A549 (cell line): ENCODE results near the gene GALNT3. TPM values are rescaled to one million over a fixed set of nuclear protein-coding genes. Genes with fewer than 3 reads are reported as not detected.

Experiments used
- ATAC-seq, 2 experiments: fragments of 200-7000 bp in 1 of 2; fragments of >200 bp in 1 of 2; cut with Nextera tagmentation in 1 of 2; cut with Tn5 transposase in 1 of 2; 3 replicates each; pipeline versions ENCODE4 v1.8.0 to v1.9.1; 2018 to 2020; ENCODE audit warnings: mild to moderate bottlenecking in 1 of 2, moderate library complexity in 1 of 2
- CTCF ChIA-PET: fragments of 300-600 bp; sonication (Branson Sonifier 250); formaldehyde crosslinking; extraction: SDS; loops from one replicate; lab custom pipeline; 2021; ENCODE audit warnings: antibody characterized with exemption, inconsistent platforms; lab: Yijun Ruan, JAX
- POLR2A ChIA-PET: fragments of 350-600 bp; formaldehyde crosslinking; extraction: SDS; loops from one replicate; lab custom pipeline; 2021; ENCODE audit warnings: antibody characterized with exemption, inconsistent platforms; lab: Yijun Ruan, JAX
- DNase-seq, 2 experiments: peaks; one replicate each; pipeline versions ENCODE4 v3.0.0 to v3.0.0-alpha.2; 2011 to 2016; ENCODE audit warnings: low read depth in 1 of 2, low spot score in 1 of 2
- FAIRE-seq: peaks from 2 replicates; lab custom pipeline; 2011; peaks lifted over from hg19 to GRCh38; lab: Jason Lieb, UNC
- H3K27ac ChIP-seq, 2 experiments: fragments of >200 bp; sonication (Bioruptor Twin); formaldehyde crosslinking; 3 replicates each; pipeline ENCODE4 v1.5.1; 2016 to 2017
- H3K4me1 ChIP-seq: fragments of >200 bp; sonication (Bioruptor Twin); formaldehyde crosslinking; 3 replicates; pipeline ENCODE4 v1.6.1; 2016
- H3K4me2 ChIP-seq: fragments of >200 bp; sonication (Bioruptor Twin); formaldehyde crosslinking; 3 replicates; pipeline ENCODE4 v1.6.1; 2016
- H3K4me3 ChIP-seq: fragments of >200 bp; sonication (Bioruptor Twin); formaldehyde crosslinking; 3 replicates; pipeline ENCODE4 v1.5.1; 2016
- H3K9me3 ChIP-seq: fragments of >200 bp; sonication (Bioruptor Twin); formaldehyde crosslinking; 3 replicates; pipeline ENCODE4 v1.6.1; 2016
- BHLHE40 ChIP-seq: IDR thresholded peaks from 2 replicates; pipeline ENCODE4 v1.6.1; 2012; ENCODE audit warnings: low read depth, low read length, inconsistent platforms
- CBX8 ChIP-seq: fragments of 200-600 bp; sonication (generic); IDR thresholded peaks from 2 replicates; pipeline ENCODE4 v1.6.1; 2016
- CEBPB ChIP-seq, 2 experiments: fragments of >200 bp in 1 of 2; sonication (Bioruptor Twin) in 1 of 2; formaldehyde crosslinking in 1 of 2; IDR thresholded peaks; 2 replicates each; pipeline ENCODE4 v1.6.1; 2012 to 2016
- CHD2 ChIP-seq: fragments of 150-350 bp; IDR thresholded peaks from 2 replicates; pipeline ENCODE4 v1.6.1; 2014; ENCODE audit warnings: low read length; ENCODE audit not compliant: partially characterized antibody
- CHD4 ChIP-seq: fragments of 200-600 bp; sonication (generic); IDR thresholded peaks from 2 replicates; pipeline ENCODE4 v1.6.1; 2016; ENCODE audit warnings: antibody characterized with exemption, mild to moderate bottlenecking, borderline replicate concordance
- CTCF ChIP-seq: fragments of >200 bp; sonication (Bioruptor Twin); formaldehyde crosslinking; IDR thresholded peaks from 3 replicates; pipeline ENCODE4 v1.5.1; 2016
- EP300 ChIP-seq, 2 experiments: fragments of >200 bp; sonication (Bioruptor Twin); formaldehyde crosslinking; IDR thresholded peaks; 2 replicates in 1 of 2; 3 replicates in 1 of 2; pipeline ENCODE4 v1.6.1; 2016 to 2017
- ESRRA ChIP-seq: fragments of 150-350 bp; IDR thresholded peaks from 2 replicates; pipeline ENCODE4 v1.6.1; 2014; ENCODE audit warnings: mild to moderate bottlenecking, low read length, borderline replicate concordance
- FOXS1 ChIP-seq: fragments of 250-450 bp; sonication (Bioruptor Pico); IDR thresholded peaks from 2 replicates; pipeline ENCODE4 v1.5.0; 2020; ENCODE audit warnings: mild to moderate bottlenecking, moderate library complexity
- HEYL ChIP-seq: fragments of 250-450 bp; sonication (Bioruptor Pico); IDR thresholded peaks from 2 replicates; pipeline ENCODE4 v1.8.0; 2021; ENCODE audit warnings: mild to moderate bottlenecking, moderate library complexity
- HOXA7 ChIP-seq: fragments of 250-450 bp; sonication (Bioruptor Pico); IDR thresholded peaks from 2 replicates; pipeline ENCODE4 v1.5.0; 2020; ENCODE audit warnings: mild to moderate bottlenecking, moderate library complexity
- JUNB ChIP-seq: fragments of >200 bp; sonication (Bioruptor Twin); formaldehyde crosslinking; IDR thresholded peaks from 2 replicates; pipeline ENCODE4 v1.6.1; 2016
- KDM1A ChIP-seq: fragments of 200-600 bp; sonication (generic); IDR thresholded peaks from 2 replicates; pipeline ENCODE4 v1.6.1; 2016; ENCODE audit warnings: low read depth, mild to moderate bottlenecking
- KDM5A ChIP-seq: fragments of 200-600 bp; sonication (generic); IDR thresholded peaks from 2 replicates; pipeline ENCODE4 v1.6.1; 2016; ENCODE audit warnings: antibody characterized with exemption, mild to moderate bottlenecking
- MAX ChIP-seq: IDR thresholded peaks from 2 replicates; pipeline ENCODE4 v1.6.1; 2012
- NFE2L2 ChIP-seq: fragments of 150-350 bp; conservative IDR thresholded peaks from 2 replicates; pipeline ENCODE4 v1.6.1; 2014; ENCODE audit warnings: low read length
- PHF8 ChIP-seq: fragments of 200-600 bp; sonication (generic); IDR thresholded peaks from 2 replicates; pipeline ENCODE4 v1.6.1; 2016; ENCODE audit warnings: low read depth, mild to moderate bottlenecking, antibody characterized with exemption, moderate library complexity, borderline replicate concordance
- POLR2A ChIP-seq: IDR thresholded peaks from 2 replicates; pipeline ENCODE4 v1.6.1; 2012; ENCODE audit warnings: mild to moderate bottlenecking, low read length
- POLR2AphosphoS2 ChIP-seq: conservative IDR thresholded peaks from 2 replicates; pipeline ENCODE4 v1.6.1; 2012; ENCODE audit warnings: low read length, improper control_type of control experiment, inconsistent platforms
- RAD21 ChIP-seq, 2 experiments: fragments of >200 bp in 1 of 2; sonication (Bioruptor Twin) in 1 of 2; formaldehyde crosslinking in 1 of 2; IDR thresholded peaks in 1 of 2; conservative IDR thresholded peaks in 1 of 2; 2 replicates in 1 of 2; 3 replicates in 1 of 2; pipeline ENCODE4 v1.6.1; 2012 to 2018; ENCODE audit warnings: inconsistent platforms in 1 of 2
- RFX5 ChIP-seq: fragments of 450-650 bp; IDR thresholded peaks from 2 replicates; pipeline ENCODE4 v1.7.1; 2014; ENCODE audit warnings: antibody characterized with exemption, mild to moderate bottlenecking, moderate library complexity
- SMC3 ChIP-seq: fragments of >200 bp; sonication (Bioruptor Twin); formaldehyde crosslinking; IDR thresholded peaks from 3 replicates; pipeline ENCODE4 v1.6.1; 2018; ENCODE audit warnings: inconsistent platforms
- ZC3H11A ChIP-seq: fragments of 450-650 bp; IDR thresholded peaks from 2 replicates; pipeline ENCODE4 v1.6.1; 2014; ENCODE audit warnings: antibody characterized with exemption, mild to moderate bottlenecking
- ZFP36 ChIP-seq: fragments of 450-650 bp; IDR thresholded peaks from 2 replicates; pipeline ENCODE4 v1.6.1; 2014; ENCODE audit warnings: borderline replicate concordance; ENCODE audit not compliant: partially characterized antibody
- WGBS: methylation state at CpG from one replicate; pipeline ENCODE4 v1.1.6; 2017; ENCODE audit errors: missing lambda C conversion rate; 5-methylcytosine and 5-hydroxymethylcytosine counted together
- polyA plus RNA-seq, 4 experiments: library from polyadenylated mRNA; depleted of rRNA in 3 of 4; stranded (reverse); fragments of >200 nt; fragmentation: RNase III in 1 of 4; extraction: RNeasy Plus Mini Kit Qiagen cat#74134 plus additional on column Dnase treatment in 1 of 4; gene quantifications; 2 replicates in 3 of 4; 3 replicates in 1 of 4; pipeline ENCODE4 v1.2.3, GENCODE V29; 2011 to 2017
- TF ChIP-seq, protein P1 (sequence below): fragments of 250-450 bp; sonication (Bioruptor Pico); IDR thresholded peaks from 2 replicates; pipeline ENCODE4 v1.5.0; 2020; ENCODE audit warnings: low read depth, mild to moderate bottlenecking, moderate library complexity
- TF ChIP-seq, protein P2 (sequence below): IDR thresholded peaks from 2 replicates; pipeline ENCODE4 v1.6.1; 2012; ENCODE audit warnings: low read depth, borderline replicate concordance
- TF ChIP-seq, protein P3 (sequence below): fragments of >200 bp; sonication (Bioruptor Twin); formaldehyde crosslinking; IDR thresholded peaks from 2 replicates; pipeline ENCODE4 v1.6.1; 2016

The GALNT3 gene
- polyA plus RNA-seq, 2 of the 4 experiments (the other 2 are of a cell fraction), result 0.05 to 0.10 TPM

DNA sequence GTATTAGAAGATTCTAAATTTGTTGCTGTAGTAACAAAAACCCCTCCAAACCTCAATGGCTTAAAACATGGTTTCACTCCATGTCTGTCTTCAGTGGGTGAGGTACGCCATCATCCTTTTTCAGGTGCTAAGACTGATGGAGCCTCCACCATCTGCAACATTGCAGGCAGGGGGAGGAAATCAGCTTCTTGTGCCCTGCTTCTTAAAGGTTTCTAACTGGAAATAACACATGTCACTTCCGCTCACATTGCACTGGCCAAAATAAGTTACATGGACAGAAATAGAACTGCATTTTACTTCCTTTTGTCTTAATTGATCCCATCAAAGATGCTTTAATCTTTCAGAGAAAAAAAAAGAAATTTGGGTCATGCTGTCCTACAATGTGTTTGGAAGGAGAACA lies 94.1 kb downstream of the GALNT3 start:
- WGBS, result 76% methylated on average over 2 of the region's 2 CpGs
- DNase-seq, result no peak
- H3K9me3 ChIP-seq, result no peaks in the 10 kb centered on the region
- H3K4me2 ChIP-seq, result no peak overlapping the region
- no peak overlapping the region for H3K4me3 ChIP-seq
- ATAC-seq, result no peak
- ChIA-PET POLR2A (no interaction called here), CTCF (interaction anchor here (1.0 to 1.1 kb wide), 2 partner anchors 13 to 18 kb away, joined by 3 read pairs; no protein-coding TSS in a partner anchor)
- no peak for FAIRE-seq
- TF ChIP-seq POLR2A (no peak), ZFP36 (no peak), RFX5 (no peak), POLR2AphosphoS2 (no peak), HOXA7 (CRISPR knock-in tag) (no peak), JUNB (no peak), KDM5A (no peak), FOXS1 (CRISPR knock-in tag) (no peak), BHLHE40 (no peak), HEYL (CRISPR knock-in tag) (no peak), ZC3H11A (no peak), CHD4 (no peak)
- TF ChIP-seq, protein P1, sequence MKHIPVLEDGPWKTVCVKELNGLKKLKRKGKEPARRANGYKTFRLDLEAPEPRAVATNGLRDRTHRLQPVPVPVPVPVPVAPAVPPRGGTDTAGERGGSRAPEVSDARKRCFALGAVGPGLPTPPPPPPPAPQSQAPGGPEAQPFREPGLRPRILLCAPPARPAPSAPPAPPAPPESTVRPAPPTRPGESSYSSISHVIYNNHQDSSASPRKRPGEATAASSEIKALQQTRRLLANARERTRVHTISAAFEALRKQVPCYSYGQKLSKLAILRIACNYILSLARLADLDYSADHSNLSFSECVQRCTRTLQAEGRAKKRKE (CRISPR knock-in tag), result no peak
- no peak overlapping the region for H3K27ac ChIP-seq
- H3K4me1 ChIP-seq, result no peaks in the 10 kb centered on the region

DNA sequence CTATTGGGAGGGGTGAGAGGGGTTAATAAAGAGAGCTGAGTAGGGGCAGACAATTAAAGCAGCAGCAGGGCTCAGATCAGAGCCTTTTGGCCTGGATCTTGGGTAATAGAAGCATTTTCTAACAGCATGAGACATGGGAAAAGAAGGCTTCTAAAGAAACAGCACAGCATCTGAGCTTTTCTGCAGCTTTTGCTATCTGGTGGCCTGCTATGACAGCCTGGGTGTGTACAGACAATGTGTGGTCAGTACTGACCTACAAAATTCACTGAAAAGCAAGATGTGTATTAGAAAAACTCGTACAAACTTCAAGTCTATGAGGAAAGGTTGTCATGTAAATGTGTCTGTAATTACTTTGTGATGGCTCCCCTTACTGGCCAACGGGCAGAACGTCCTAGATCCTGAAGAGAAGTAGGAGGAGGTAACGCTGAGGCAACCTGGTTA lies 95.6 kb downstream of the GALNT3 start:
- 0% methylated on average over 4 of the region's 4 CpGs for WGBS
- ChIA-PET CTCF (interaction anchor here (0.7 to 1.3 kb wide), 2 partner anchors 10 to 296 kb away, joined by 3 read pairs; no protein-coding TSS in a partner anchor), POLR2A (no interaction called here)
- no peaks in the 10 kb centered on the region for H3K4me1 ChIP-seq
- no peak for FAIRE-seq
- no peak overlapping the region for H3K27ac ChIP-seq
- ATAC-seq, result peak; percentile 70 to 88; a peak in 5 of 6 replicates
- H3K4me2 ChIP-seq, result no peak overlapping the region
- DNase-seq, result peak; percentile 2 to 52
- TF ChIP-seq CHD2, result no peak
- TF ChIP-seq SMC3, result peak; percentile 36; the same call in 2 of the 3 replicates
- peak; percentile 43; the same call in 2 of the 3 replicates for TF ChIP-seq CTCF
- peak; percentile 43 to 49; a peak in 3 of 5 replicates for TF ChIP-seq RAD21 (conservative IDR thresholded peaks at IDR 0.05 in 1 of 2, IDR thresholded peaks at IDR 0.05 in 1 of 2)
- no peak overlapping the region for H3K4me3 ChIP-seq
- H3K9me3 ChIP-seq, result no peaks in the 10 kb centered on the region

DNA sequence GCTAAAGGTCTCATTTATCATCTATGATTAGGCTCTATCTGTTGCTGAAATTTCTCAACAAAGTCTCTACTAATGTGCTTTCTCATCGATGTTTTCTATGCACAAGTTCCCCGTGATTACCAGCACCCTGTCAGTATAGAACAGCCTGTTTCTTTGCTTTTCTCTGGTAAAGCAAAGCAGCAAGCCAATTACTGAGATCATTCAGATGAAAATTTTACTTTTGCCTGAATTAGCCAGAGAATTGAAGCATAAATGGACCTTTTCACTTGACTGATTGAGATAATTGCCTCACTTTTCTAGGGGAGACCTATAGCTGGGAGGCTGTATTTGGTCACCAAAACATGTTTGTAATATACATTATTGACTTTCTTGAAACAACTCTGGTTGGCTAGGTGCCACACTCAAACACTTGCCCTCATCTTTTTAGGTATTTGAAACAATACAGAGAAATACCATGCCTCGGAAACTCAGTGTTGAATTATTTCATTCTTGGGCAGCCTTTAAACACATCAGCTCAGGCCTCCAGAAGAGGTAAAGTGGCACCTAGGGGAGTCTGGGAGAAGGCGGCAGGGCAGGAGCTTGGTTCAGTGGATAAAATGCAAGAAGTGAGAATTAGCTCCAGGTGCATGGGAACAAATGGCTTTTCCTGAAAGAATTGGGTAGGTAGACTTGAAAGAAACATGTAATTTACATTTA lies 96.2 kb downstream of the GALNT3 start:
- WGBS, result 31% methylated on average over 4 of the region's 4 CpGs
- POLR2A ChIA-PET, result no interaction called here
- Histone ChIP-seq H3K27ac (no peak overlapping the region), H3K4me2 (no peak overlapping the region), H3K4me1 (no peaks in the 10 kb centered on the region), H3K9me3 (no peaks in the 10 kb centered on the region), H3K4me3 (no peak overlapping the region)
- TF ChIP-seq BHLHE40, result no peak
- no peak for TF ChIP-seq POLR2A
- TF ChIP-seq POLR2AphosphoS2, result no peak
- TF ChIP-seq EP300 (IDR thresholded peaks at IDR 0.05), result no peak
- TF ChIP-seq ZC3H11A, result no peak
- no peak for TF ChIP-seq PHF8
- no peak for TF ChIP-seq CBX8
- TF ChIP-seq KDM1A, result no peak
- TF ChIP-seq, protein P2, sequence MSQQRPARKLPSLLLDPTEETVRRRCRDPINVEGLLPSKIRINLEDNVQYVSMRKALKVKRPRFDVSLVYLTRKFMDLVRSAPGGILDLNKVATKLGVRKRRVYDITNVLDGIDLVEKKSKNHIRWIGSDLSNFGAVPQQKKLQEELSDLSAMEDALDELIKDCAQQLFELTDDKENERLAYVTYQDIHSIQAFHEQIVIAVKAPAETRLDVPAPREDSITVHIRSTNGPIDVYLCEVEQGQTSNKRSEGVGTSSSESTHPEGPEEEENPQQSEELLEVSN, result no peak
- no peak for TF ChIP-seq NFE2L2
- TF ChIP-seq ESRRA, result no peak
- TF ChIP-seq, protein P3, sequence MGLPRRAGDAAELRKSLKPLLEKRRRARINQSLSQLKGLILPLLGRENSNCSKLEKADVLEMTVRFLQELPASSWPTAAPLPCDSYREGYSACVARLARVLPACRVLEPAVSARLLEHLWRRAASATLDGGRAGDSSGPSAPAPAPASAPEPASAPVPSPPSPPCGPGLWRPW, result no peak
- no peak for TF ChIP-seq MAX
- TF ChIP-seq CEBPB (IDR thresholded peaks at IDR 0.05), result no peak
- CTCF ChIA-PET, result interaction anchor here (0.7 to 1.3 kb wide), 2 partner anchors 9 to 295 kb away, joined by 3 read pairs; no protein-coding TSS in a partner anchor
- ATAC-seq, result no peak
- no peak for DNase-seq
- no peak for FAIRE-seq
